ENCODE results near the gene VCL.

GRCh38 chr10:74011770-74012169 is 13.9 kb downstream of the VCL start:
- no peak for TF ChIP-seq CTCF (IDR thresholded peaks at IDR 0.05)
- no peak for TF ChIP-seq EP300 (IDR thresholded peaks at IDR 0.05)

All from suprapubic skin (tissue), 3 donors.